IPS DF 4.7 (cell line): Measurements from ENCODE around the gene MGMT.

Experiments
- DNase-seq: peaks from one replicate; pipeline ENCODE4 v3.0.0-alpha.2; 2013; ENCODE audit warnings: low spot score; ENCODE audit errors: extremely low read depth

MGMT gene

GRCh38 chr10:129792141-129792540, 325.1 kb downstream of the MGMT start:
- DNase-seq: no peak

DNA sequence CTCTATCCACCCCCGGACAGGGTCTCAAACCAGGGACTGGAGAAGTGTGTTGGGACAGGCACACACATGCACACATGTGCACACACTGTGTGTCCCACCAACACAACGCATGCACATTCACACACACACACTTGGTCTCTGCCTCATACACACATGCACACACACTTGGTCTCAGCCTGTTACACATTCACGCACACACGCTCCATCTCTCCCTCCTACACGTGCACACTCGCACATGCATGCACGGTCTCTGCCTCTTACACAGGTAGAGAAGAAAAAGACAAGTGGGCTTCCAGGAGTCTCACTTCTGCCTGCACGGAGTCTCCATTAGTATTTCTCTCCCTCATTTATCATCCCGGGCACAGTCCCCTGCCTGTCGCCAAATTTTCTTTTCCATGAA, 325.8 kb downstream of the MGMT start:
- no peak for DNase-seq

GRCh38 chr10:129793479-129793878, 326.4 kb downstream of the MGMT start:
- DNase-seq: no peak

DNA sequence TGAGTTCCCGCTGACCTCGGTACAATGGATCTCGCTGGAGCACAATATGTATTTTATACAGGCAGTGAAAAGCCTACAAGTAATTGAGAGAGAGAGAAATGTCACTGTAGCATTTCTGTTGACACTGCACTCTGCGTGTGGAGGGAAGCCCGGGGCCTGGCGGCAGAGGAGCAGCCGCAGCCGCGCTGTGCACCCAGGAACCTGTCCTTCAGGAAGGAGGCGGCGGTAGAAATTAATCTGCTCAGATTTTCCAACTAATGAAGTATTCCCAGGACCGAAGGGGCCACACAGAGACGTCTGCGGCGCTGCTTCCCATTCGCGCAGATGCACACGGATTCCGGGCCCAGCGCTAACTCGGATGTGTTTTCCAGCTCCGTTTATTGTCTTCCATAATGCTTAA, 327.0 kb downstream of the MGMT start:
- no peak for DNase-seq

DNA sequence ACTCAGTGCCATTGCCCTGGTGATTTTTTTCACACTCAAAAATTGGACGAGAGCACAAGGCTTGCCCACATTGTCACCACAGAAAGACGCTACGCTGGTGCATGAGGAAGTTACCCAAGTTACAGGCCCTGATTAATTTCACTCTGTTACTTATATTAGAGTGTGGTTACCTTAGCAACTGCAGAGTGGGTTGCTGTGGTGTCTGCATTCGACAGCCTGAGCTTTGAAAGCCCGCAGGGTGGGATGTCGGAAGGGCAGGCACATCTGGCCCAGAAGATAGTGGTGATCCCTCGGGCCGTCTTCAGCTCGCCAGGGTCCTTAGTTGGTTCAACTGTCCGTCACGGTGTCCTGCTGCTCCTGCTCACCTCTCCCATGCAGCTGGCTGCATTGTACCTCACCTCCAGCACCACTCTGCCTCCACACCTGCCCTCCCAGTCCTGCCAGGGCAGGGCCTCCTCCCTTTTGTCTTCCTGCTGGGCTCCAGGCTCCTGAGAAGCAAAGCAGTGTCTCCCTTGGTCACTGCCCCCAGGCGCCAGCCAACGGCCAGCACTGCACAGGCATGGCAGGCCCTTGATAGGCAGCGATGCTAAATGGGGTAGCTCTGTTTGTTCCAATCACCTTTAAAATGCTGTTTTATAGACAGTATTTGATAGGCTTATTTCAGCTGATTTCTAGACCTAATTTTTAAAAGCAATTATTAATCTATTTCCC, 329.8 kb downstream of the MGMT start:
- no peak for DNase-seq

- no peak for DNase-seq
These were observed 332.9 kb downstream of the MGMT start for GRCh38 chr10:129799942-129800341.

GRCh38 chr10:129800796-129801340, 333.8 kb downstream of the MGMT start:
- DNase-seq: no peak

DNA sequence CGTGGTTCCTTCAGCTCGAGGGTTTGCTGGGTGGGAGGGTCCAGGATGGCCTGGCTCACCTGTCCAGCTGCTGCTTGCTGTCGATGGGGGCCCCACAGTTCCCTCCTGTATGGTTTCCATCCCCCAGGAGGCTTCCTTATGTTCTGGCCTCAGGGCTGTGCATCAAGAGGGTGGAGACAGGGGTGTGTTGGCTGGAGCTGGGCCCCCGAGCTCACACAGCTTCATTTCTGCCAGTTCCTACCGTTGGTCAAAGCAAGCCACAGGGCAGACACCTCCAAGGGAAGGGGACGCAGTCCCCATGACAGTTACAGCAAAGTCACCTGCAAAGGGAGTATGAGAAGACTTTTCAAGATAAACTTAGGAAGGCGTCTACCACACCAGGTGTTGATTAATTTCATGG, 340.2 kb downstream of the MGMT start:
- DNase-seq: no peak

GRCh38 chr10:129808092-129808983, 341.3 kb downstream of the MGMT start:
- no peak for DNase-seq

DNA sequence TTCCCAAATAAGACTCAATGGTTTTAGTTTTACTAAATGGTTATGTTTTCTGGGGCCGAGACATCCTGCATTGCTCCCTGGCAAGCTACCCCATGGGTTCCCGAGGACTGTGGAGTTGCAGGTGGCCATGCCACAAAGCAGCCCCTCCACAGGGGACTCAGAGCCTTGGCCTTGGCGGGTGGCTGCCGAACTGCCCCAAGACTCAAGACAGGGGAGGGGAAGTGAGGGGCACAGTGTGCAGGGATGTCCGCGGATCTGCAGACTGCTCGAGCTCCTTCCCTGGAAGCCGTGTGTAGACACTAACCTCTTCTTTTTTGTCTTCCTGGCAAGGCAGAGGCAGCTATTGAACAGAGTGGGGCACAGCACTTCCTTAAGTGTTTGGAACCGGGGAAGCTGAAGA, 342.4 kb downstream of the MGMT start:
- DNase-seq: no peak

- no peak for DNase-seq
These were observed 342.8 kb downstream of the MGMT start for GRCh38 chr10:129809841-129810240.

- DNase-seq: no peak
These were observed 344.2 kb downstream of the MGMT start for GRCh38 chr10:129811208-129811607.

DNA sequence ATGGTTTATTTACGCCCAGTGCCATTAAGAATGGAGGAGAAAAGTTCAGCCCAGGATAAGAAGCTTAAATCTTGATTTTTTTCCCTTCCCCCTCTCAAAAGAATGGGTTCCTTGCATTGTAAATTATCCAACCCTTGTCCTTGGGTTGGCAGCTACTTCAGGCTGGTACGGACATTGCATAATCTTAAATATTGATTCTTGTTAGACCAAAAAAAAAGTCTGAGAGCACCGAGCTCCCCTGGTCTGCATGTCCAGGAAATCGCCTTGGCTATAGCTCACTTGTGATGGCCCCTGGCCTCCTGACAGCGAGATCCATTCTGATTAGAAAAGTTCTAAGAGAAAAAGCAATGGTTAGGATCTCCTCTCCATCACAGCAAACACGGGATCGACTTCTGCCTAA, 345.4 kb downstream of the MGMT start:
- DNase-seq: no peak

DNA sequence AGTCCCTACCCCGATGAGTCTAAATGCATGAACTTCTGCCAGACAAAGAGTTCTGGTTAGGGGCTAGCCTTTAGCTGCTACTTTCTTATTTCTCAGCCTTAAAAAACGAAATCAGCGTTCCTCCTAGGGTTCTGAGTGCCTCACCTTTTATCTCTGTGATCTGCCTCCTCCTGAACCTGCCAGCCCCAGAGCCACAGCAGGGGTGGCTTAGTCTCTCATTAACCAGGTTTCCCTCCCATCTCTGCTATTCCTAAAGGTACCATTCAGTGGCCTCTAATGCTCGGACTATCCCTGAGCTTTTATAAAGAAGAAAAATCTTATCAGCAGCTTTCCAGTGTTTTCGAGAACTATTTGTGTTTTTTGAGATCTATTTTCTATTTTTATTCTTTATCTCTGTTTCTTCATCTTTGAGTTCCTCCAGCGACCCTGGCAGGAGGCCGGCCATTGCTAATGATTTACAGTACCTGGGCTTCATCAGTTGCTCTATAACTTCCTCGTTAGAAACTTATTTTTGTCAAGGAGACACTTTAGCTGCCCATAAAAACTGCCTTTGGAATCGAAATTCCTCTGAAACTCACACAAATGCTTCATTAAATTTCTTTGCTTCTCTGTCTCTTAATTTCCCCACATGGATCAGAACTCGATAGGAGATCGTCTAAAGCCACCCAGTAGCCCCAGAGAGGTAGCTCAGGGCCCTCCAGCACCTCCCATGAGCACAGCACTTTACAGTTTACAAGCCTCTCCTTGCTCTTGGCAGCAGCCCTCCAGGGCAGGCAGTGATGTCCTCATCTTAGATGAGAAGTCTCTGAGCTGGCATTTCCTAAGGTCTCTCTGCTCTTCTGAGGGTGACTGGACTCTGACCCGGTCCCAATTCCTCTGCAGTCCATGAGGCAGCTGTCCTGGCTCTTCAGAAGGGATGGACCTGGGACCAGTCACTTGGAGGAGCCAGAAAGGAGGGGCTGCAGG, 347.9 kb downstream of the MGMT start:
- DNase-seq: no peak

GRCh38 chr10:129815898-129816655, 349.0 kb downstream of the MGMT start:
- no peak for DNase-seq

DNA sequence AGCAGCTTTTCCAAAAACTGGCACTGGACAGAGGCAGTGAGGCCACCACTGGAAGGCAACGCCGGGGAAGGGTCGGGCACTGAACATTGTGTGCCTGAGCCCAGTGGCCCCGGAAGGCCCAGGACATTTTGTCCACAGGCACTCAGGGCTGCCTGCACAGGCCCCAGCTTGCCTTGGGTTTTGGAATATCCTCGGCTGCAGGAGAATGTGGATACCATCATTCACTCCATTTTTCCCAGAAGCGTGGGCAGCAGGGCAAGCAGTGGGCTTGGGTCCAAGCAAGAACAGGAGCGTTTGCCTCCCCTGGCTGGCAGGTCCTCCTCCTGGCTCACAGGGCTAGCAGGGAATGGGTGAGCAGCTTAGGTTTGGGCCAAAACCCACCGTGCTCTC, 349.6 kb downstream of the MGMT start:
- no peak for DNase-seq
